WTC11 (cell line): ENCODE data around the gene MRPL27. TPM values are rescaled to one million over a fixed set of nuclear protein-coding genes. Genes with fewer than 3 reads are reported as not detected.

Experiments used
- ATAC-seq: fragments of 200-7000 bp; cut with Tn5 transposase; 2 replicates; pipeline ENCODE4 v1.10.0; 2021; ENCODE audit warnings: mild to moderate bottlenecking, moderate library complexity
- CTCF ChIA-PET: fragments of 300-600 bp; sonication (Branson Sonifier 250); formaldehyde crosslinking; loops from one replicate; lab custom pipeline; 2021; ENCODE audit warnings: antibody characterized with exemption; lab: Charles Lee
- POLR2A ChIA-PET: fragments of 350-600 bp; sonication (Branson Sonifier 250); formaldehyde crosslinking; loops from one replicate; lab custom pipeline; 2021; ENCODE audit warnings: antibody characterized with exemption; lab: Charles Lee
- DNase-seq: peaks from one replicate; pipeline ENCODE4 v3.0.0; 2021; ENCODE audit warnings: low spot score
- H3K27ac Mint-ChIP-seq: 2 replicates; pipeline ENCODE4 v1.8.0; 2021; ENCODE audit warnings: mixed read lengths
- H3K27me3 Mint-ChIP-seq: 2 replicates; pipeline ENCODE4 v1.8.0; 2021; ENCODE audit warnings: low read depth, mild to moderate bottlenecking, moderate library complexity, mixed read lengths
- H3K36me3 Mint-ChIP-seq: 2 replicates; pipeline ENCODE4 v1.8.0; 2021; ENCODE audit warnings: mixed read lengths
- H3K4me1 Mint-ChIP-seq: 2 replicates; pipeline ENCODE4 v1.8.0; 2022; ENCODE audit warnings: mixed read lengths
- H3K4me3 Mint-ChIP-seq: 2 replicates; pipeline ENCODE4 v1.8.0; 2021; ENCODE audit warnings: mild to moderate bottlenecking, moderate library complexity, mixed read lengths
- H3K9me3 Mint-ChIP-seq: 2 replicates; pipeline ENCODE4 v1.8.0; 2021; ENCODE audit warnings: mixed read lengths
- AR ChIP-seq: fragments of 250-450 bp; sonication (Bioruptor Pico); IDR thresholded peaks from 2 replicates; pipeline ENCODE4 v1.9.0; 2021; ENCODE audit warnings: mild to moderate bottlenecking
- ATF2 ChIP-seq: sonication (generic); formaldehyde crosslinking; IDR thresholded peaks from 2 replicates; pipeline ENCODE4 v1.8.1; 2022; ENCODE audit warnings: low read depth, missing genetic modification reagents, borderline replicate concordance
- EMX1 ChIP-seq: fragments of 250-450 bp; sonication (Bioruptor Pico); IDR thresholded peaks from 2 replicates; pipeline ENCODE4 v1.8.0; 2021; ENCODE audit warnings: mild to moderate bottlenecking
- ETV6 ChIP-seq: sonication (generic); formaldehyde crosslinking; IDR thresholded peaks from 2 replicates; pipeline ENCODE4 v1.8.1; 2022; ENCODE audit warnings: mild to moderate bottlenecking, missing genetic modification reagents
- GABPB1 ChIP-seq: sonication (generic); formaldehyde crosslinking; IDR thresholded peaks from 2 replicates; pipeline ENCODE4 v1.8.1; 2023; ENCODE audit warnings: mild to moderate bottlenecking, missing genetic modification reagents
- HMGXB4 ChIP-seq: sonication (generic); formaldehyde crosslinking; IDR thresholded peaks from 2 replicates; pipeline ENCODE4 v1.8.1; 2023; ENCODE audit warnings: mild to moderate bottlenecking, moderate library complexity, missing genetic modification reagents
- JAZF1 ChIP-seq: fragments of 250-450 bp; sonication (Bioruptor Pico); IDR thresholded peaks from 2 replicates; pipeline ENCODE4 v1.9.0; 2021; ENCODE audit warnings: moderate library complexity, mild to moderate bottlenecking, inconsistent platforms
- KAT7 ChIP-seq: sonication (generic); formaldehyde crosslinking; IDR thresholded peaks from 2 replicates; pipeline ENCODE4 v1.8.1; 2023; ENCODE audit warnings: missing genetic modification reagents, mild to moderate bottlenecking, borderline replicate concordance
- PRRX2 ChIP-seq: fragments of 250-450 bp; sonication (Bioruptor Pico); IDR thresholded peaks from 2 replicates; pipeline ENCODE4 v1.8.0; 2021; ENCODE audit warnings: mild to moderate bottlenecking
- RORB ChIP-seq: fragments of 250-450 bp; sonication (Bioruptor Pico); IDR thresholded peaks from 2 replicates; pipeline ENCODE4 v1.9.0; 2021; ENCODE audit warnings: mild to moderate bottlenecking
- SOX15 ChIP-seq: fragments of 250-450 bp; sonication (Bioruptor Pico); IDR thresholded peaks from 2 replicates; pipeline ENCODE4 v1.9.0; 2021; ENCODE audit warnings: mild to moderate bottlenecking
- STAT6 ChIP-seq: sonication (generic); formaldehyde crosslinking; conservative IDR thresholded peaks from 2 replicates; pipeline ENCODE4 v1.8.1; 2023; ENCODE audit warnings: mild to moderate bottlenecking, low read depth, missing genetic modification reagents, moderate library complexity
- USF1 ChIP-seq: sonication (generic); formaldehyde crosslinking; IDR thresholded peaks from 2 replicates; pipeline ENCODE4 v1.8.0; 2022; ENCODE audit warnings: mild to moderate bottlenecking, missing genetic modification reagents
- ZBTB43 ChIP-seq: sonication (generic); formaldehyde crosslinking; IDR thresholded peaks from 2 replicates; pipeline ENCODE4 v1.8.1; 2023; ENCODE audit warnings: mild to moderate bottlenecking, missing genetic modification reagents
- ZNF219 ChIP-seq: sonication (generic); formaldehyde crosslinking; IDR thresholded peaks from 2 replicates; pipeline ENCODE4 v1.8.0; 2023; ENCODE audit warnings: missing genetic modification reagents, mild to moderate bottlenecking, borderline replicate concordance
- ZNF317 ChIP-seq: sonication (generic); formaldehyde crosslinking; IDR thresholded peaks from 2 replicates; pipeline ENCODE4 v1.8.1; 2023; ENCODE audit warnings: low read depth, mild to moderate bottlenecking, moderate library complexity, missing genetic modification reagents, borderline replicate concordance
- ZNF396 ChIP-seq: fragments of 250-450 bp; sonication (Bioruptor Pico); IDR thresholded peaks from 2 replicates; pipeline ENCODE4 v1.8.0; 2021; ENCODE audit warnings: mild to moderate bottlenecking, moderate library complexity, borderline replicate concordance
- ZNF423 ChIP-seq: fragments of 250-450 bp; sonication (Bioruptor Pico); IDR thresholded peaks from 2 replicates; pipeline ENCODE4 v2.1.2; 2022; ENCODE audit warnings: mild to moderate bottlenecking, moderate library complexity
- ZNF425 ChIP-seq: fragments of 250-450 bp; sonication (Bioruptor Pico); conservative IDR thresholded peaks from 2 replicates; pipeline ENCODE4 v1.9.0; 2021; ENCODE audit warnings: mild to moderate bottlenecking
- ZNF671 ChIP-seq: fragments of 250-450 bp; sonication (Bioruptor Pico); IDR thresholded peaks from 2 replicates; pipeline ENCODE4 v1.8.0; 2021; ENCODE audit warnings: mild to moderate bottlenecking
- ZSCAN18 ChIP-seq: fragments of 250-450 bp; sonication (Bioruptor Pico); IDR thresholded peaks from 2 replicates; pipeline ENCODE4 v2.1.2; 2022; ENCODE audit warnings: mild to moderate bottlenecking, moderate library complexity
- total RNA-seq: library from RNA; stranded (reverse); gene quantifications from 3 replicates; pipeline ENCODE4 v1.2.3, GENCODE V29; 2021

Gene MRPL27
- total RNA-seq, 1 experiment from 2014 or later, result 80.5 TPM

GRCh38 chr17:50414808-50415207 is 41.8 kb upstream of the MRPL27 start:
- H3K27me3 Mint-ChIP-seq, result peaks cover 26% of the 10 kb centered on the region
- no peak for ATAC-seq
- DNase-seq, result no peak
- no peak overlapping the region for H3K27ac Mint-ChIP-seq
- H3K4me3 Mint-ChIP-seq, result no peak overlapping the region
- H3K9me3 Mint-ChIP-seq, result peaks cover 16% of the 10 kb centered on the region
- ChIA-PET POLR2A (no interaction called here), CTCF (interaction anchor here (1.6 kb wide), 1 partner anchor 17 kb away, joined by 6 read pairs; the partner anchor contains the start of gene LRRC59)
- 0 out of 2 replicates have a peak, but pooled peaks cover 3% of the 10 kb centered on the region for H3K4me1 Mint-ChIP-seq
- TF ChIP-seq HMGXB4 (CRISPR knock-in tag) (no peak), ATF2 (CRISPR knock-in tag) (no peak), JAZF1 (CRISPR knock-in tag) (no peak), GABPB1 (no peak), USF1 (no peak), AR (CRISPR knock-in tag) (no peak), PRRX2 (CRISPR knock-in tag) (no peak), EMX1 (CRISPR knock-in tag) (no peak), ETV6 (CRISPR knock-in tag) (no peak), ZNF396 (CRISPR knock-in tag) (no peak), ZNF219 (no peak), SOX15 (CRISPR knock-in tag) (no peak), ZSCAN18 (no peak)
- H3K36me3 Mint-ChIP-seq, result peaks cover 6% of the 10 kb centered on the region

- no peak overlapping the region for H3K27ac Mint-ChIP-seq
- 0 out of 2 replicates have a peak, but pooled peaks cover 3% of the 10 kb centered on the region for H3K4me1 Mint-ChIP-seq
- ATAC-seq, result no peak
- POLR2A ChIA-PET, result no interaction called here
- no peaks in the 10 kb centered on the region for H3K36me3 Mint-ChIP-seq
- peaks cover 6% of the 10 kb centered on the region for H3K9me3 Mint-ChIP-seq
- H3K27me3 Mint-ChIP-seq, result peaks cover 19% of the 10 kb centered on the region
- H3K4me3 Mint-ChIP-seq, result no peak overlapping the region
- CTCF ChIA-PET, result interaction anchor here (3.1 kb wide), 1 partner anchor 15 kb away, joined by 13 read pairs; the partner anchor contains the start of gene LRRC59
- DNase-seq, result no peak
- TF ChIP-seq ZNF425 (CRISPR knock-in tag) (no peak), STAT6 (CRISPR knock-in tag) (no peak), ZNF423 (CRISPR knock-in tag) (no peak), RORB (CRISPR knock-in tag) (no peak), ZNF317 (CRISPR knock-in tag) (no peak), ZNF671 (no peak), KAT7 (CRISPR knock-in tag) (no peak), ZBTB43 (CRISPR knock-in tag) (no peak)
Measured at GRCh38 chr17:50412188-50412732, 39.3 kb upstream of the MRPL27 start.
